NCI-H1694 (cell line): ENCODE measurements around the gene TRIM74.
"Not testable (repeated sequence)": the region's sequence is repeated elsewhere in the genome, so short reads cannot be mapped to it uniquely, and the experiment has no call there.

Source experiments
- DNase-seq: peaks from one replicate; lab custom pipeline; 2025; lab: John Stamatoyannopoulos, UW

Gene TRIM74

GRCh38 chr7:72954563-72955198, 14.6 kb downstream of the TRIM74 start:
- not testable (repeated sequence) for DNase-seq

GRCh38 chr7:72953901-72954562, 15.2 kb downstream of the TRIM74 start:
- not testable (repeated sequence) for DNase-seq

GRCh38 chr7:72950432-72950831, 18.8 kb downstream of the TRIM74 start:
- DNase-seq, result not testable (repeated sequence)

- peak; percentile 30 for DNase-seq
Observed at GRCh38 chr7:72949686-72950085, 19.6 kb downstream of the TRIM74 start.

- not testable (repeated sequence) for DNase-seq
Observed at GRCh38 chr7:72949276-72949675, 20.0 kb downstream of the TRIM74 start.

- not testable (repeated sequence) for DNase-seq
Observed at GRCh38 chr7:72948714-72949113, 20.6 kb downstream of the TRIM74 start.

GRCh38 chr7:72946130-72946745, 23.0 kb downstream of the TRIM74 start:
- not testable (repeated sequence) for DNase-seq

- DNase-seq, result not testable (repeated sequence)
Observed at GRCh38 chr7:72945597-72945996, 23.7 kb downstream of the TRIM74 start.

- DNase-seq, result not testable (repeated sequence)
Observed at GRCh38 chr7:72944937-72945336, 24.3 kb downstream of the TRIM74 start.

- DNase-seq, result not testable (repeated sequence)
Observed at GRCh38 chr7:72942956-72943355, 26.3 kb downstream of the TRIM74 start.

- DNase-seq, result not testable (repeated sequence)
Observed at GRCh38 chr7:72942022-72942705, 27.1 kb downstream of the TRIM74 start.

- DNase-seq, result not testable (repeated sequence)
Observed at GRCh38 chr7:72928216-72928615, 41.0 kb downstream of the TRIM74 start.

GRCh38 chr7:72927791-72928190, 41.5 kb downstream of the TRIM74 start:
- DNase-seq, result not testable (repeated sequence)

GRCh38 chr7:72925546-72926120, 43.6 kb downstream of the TRIM74 start:
- DNase-seq, result no peak

GRCh38 chr7:72924733-72925545, 44.3 kb downstream of the TRIM74 start, which contains the start of gene POM121:
Gene POM121, plus strand, starts transcription at chr7:72925095. Its CDS starts 27 bp downstream, at chr7:72925122.
- DNase-seq, result peak; percentile 77

- no peak for DNase-seq
Observed at GRCh38 chr7:72924386-72924732, 44.9 kb downstream of the TRIM74 start.

GRCh38 chr7:72919256-72919775, 50.0 kb downstream of the TRIM74 start:
- no peak for DNase-seq

GRCh38 chr7:72914756-72915525, 54.3 kb downstream of the TRIM74 start:
- DNase-seq, result peak; percentile 65

GRCh38 chr7:72913750-72914149, 55.5 kb downstream of the TRIM74 start:
- not testable (repeated sequence) for DNase-seq

GRCh38 chr7:72911395-72911794, 57.9 kb downstream of the TRIM74 start:
- not testable (repeated sequence) for DNase-seq
